Activated CD4-positive, alpha-beta T cell treated with anti-CD3 and anti-CD28 coated beads, Interleukin-2, Interleukin-4, amounts not matched to agents 100 ng/mL and 50 ng/mL, durations not matched to agents 16 hours and 8 hours (primary cell): ENCODE results near the gene SNX5.

Experiments used
- DNase-seq: peaks from one replicate; pipeline ENCODE4 v3.0.0-alpha.2; 2020; ENCODE audit warnings: low spot score

The SNX5 gene

DNA sequence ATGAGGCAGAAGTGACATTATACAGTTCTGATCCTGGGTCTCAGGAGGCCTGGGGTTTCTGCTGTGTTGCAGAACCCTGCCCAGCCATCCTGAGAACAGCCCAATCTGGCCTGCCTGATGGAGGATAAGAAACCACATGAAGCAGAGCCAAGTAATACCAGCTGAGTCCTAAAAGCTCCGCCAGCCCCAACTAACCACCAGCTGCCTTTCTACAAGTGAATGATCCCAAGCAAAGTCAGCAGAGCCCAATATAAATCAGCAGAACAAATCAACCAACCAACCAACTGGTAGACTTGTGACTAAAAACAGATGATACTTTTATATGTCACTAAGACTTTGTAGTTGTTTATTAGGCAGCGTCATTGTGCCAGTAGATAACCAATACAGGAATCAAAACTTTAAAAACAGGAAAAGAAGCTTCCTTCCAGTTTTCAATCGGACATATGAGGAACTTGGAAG lies 52.1 kb downstream of the SNX5 start:
- no peak for DNase-seq

DNA sequence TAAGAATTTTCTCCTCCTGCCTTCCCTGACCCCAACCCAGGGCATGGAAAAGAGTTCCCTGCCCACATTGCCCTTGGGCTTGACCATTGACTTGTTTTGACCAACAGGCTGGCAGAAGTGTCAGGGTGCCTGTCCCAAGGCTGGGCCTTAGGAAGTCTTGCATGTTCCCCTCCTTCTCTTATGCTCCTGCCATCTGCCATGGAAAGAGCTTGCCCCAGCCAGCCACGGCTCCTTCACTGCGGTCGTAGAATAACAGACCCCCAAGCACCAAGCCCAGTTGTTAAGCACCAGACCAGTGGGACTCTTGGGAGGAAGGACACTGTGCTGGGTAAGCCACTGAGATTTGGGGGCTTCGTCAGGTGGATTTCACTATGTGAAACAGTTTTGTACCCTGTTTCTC lies 53.6 kb downstream of the SNX5 start:
- DNase-seq, result no peak

DNA sequence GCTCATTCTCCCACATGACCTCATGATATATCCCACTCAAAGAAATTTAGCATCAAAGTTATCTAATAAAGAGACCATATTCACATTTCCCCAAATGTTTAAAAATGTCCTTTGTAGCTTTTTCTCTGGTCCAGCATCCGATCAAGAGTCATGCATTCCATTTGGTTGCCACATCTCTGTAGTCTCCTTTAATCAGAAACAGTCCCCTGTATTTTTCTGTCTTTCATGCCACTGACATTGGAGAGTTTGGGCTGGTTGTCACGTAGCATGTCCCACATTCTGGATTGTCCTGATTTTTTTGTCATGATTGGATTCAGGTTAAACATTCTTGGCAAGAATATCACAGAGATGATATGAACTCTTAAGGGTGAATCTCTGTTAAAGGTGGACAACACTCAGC lies 55.7 kb downstream of the SNX5 start:
- DNase-seq, result no peak

DNA sequence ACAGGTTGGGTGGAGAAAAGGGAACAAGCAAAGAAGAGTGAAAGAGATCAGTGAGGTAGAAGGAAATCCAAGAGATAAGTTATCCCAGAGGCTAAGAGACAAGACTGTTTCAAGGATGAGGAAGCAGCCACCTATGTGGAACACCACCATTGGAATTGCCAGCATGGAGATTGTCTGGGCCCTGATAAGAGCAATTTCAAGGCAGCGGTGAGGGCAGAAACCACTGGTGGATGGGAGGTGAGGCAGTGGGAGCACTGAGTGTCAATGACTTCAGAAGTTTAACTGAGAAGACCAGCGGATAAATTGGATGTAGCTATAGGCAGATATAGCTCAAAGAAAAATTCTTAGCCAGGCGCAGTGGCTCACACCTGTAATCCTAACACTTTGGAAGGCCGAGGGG lies 56.7 kb downstream of the SNX5 start:
- no peak for DNase-seq

DNA sequence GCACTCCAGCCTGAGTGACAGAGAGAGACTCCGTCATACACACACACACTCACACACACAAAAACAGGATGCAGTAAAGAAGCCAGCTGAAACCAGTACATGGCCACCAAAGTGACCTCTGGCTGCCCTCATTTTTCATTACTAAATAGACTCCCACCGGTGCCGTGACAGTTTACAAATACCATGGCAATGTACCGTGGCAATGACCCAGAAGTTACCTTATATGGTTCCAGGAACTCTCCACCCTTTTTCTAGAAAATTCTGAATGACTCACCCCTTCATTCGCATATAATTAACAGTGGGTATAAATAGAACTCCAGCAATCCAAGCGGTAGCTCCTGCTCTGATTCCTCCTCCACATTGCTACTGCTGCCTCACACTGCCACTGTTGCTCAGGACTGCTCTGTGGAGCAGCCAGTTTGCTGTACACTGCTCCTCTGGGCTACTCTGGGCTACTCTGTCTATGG lies 57.7 kb downstream of the SNX5 start:
- no peak for DNase-seq

DNA sequence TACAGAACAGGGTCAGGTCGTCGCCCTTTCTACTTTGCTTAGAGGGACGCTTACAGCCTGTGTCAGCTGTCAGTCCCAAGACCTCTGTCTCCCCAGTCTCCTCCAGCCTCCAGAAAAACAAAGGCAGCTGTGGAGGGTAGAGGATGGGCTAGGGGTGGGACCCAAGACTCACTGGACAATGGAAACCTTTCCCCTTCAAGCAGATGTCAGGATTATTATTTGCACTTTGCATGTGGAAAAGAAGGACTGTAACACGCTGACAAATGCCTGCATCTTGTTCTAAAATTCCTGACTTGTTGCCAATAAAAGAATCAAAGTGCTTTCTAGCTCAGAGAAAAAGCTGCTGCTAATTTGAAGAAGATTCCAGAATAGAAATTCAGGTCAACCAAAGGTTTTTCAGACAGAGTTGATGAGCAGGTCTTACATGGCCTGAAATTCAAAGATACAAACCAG lies 58.7 kb downstream of the SNX5 start:
- DNase-seq, result no peak

DNA sequence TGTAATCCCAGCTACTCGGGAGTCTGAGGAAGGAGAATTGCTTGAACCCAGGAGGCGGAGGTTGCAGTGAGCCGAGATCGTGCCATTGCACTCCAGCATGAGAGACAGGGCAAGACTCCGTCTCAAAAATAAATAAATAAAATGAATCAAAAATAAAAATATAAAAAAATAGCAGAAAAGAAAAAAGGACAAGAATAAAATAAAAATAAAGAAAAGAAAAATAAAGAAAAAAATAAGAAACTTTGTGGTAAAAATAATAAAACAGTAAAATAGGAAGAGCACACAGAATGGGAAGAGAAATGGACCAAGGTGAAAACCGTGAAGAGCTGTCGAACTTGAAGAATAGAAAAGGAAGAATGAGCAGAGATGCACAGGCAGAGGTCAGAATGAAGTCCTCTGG lies 63.0 kb downstream of the SNX5 start:
- DNase-seq, result no peak

DNA sequence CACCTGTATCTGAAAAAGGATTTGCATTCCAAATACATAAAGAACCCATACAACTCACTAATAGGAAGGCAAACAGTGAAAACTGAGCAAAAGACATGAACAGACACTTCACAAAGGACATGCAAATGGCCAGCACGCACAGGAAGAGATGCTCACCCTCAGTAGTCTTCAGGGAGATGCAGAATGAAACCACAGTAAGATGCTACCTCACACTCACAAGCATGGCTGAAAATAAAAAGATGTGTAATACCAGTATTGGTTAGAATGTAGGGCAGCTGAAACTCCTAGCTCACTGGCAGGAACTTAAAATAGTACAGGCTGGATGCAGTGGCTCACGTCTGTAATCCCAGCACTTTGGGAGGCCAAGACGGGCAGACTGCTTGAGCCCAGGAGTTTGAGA lies 64.6 kb downstream of the SNX5 start:
- DNase-seq, result peak; percentile 41

DNA sequence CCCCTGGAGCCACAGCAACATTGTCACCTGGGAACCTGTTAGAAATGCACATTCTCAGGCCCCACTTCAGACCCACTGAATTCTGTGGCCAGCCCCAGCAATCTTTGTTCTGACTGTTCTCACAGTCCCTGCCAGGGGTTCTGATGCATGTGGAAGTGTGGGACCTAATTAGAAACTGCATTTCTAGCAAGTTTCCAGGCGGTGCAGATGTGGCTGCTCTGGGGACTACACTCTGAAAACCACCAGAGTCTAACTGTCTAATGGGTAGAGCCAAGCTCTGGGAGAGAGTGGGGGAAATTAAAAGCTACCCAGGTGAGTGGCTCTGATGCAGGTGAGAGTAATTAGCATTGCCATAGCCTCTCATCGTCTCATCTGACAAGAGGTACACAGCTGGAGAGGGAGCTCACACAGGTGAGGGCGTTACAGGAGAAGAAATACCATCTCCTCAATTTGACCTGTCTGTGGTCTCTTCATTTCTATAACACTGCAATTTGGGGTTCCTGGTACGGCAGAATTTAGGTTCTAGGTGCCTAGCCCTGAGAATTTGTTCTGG lies 66.0 kb downstream of the SNX5 start:
- no peak for DNase-seq

DNA sequence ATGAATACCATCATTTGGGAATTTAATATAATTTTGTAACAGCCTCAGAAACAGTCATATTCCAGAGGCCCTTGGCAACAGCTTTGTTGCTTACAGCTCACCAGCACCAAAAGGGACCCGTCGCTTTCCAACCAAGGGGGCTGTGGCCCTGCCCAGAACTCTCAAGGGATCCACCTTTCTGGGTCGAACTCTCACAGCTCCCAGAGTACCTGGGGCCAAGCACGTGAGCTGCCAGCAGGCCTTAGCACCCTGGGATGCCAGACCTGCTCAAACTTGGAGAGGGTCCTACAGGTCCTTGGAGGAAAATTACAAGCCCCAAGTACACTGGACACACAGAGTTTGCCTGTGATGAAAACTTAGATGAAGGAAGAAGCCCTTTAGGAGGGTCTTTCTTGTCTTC lies 66.6 kb downstream of the SNX5 start:
- DNase-seq, result no peak

DNA sequence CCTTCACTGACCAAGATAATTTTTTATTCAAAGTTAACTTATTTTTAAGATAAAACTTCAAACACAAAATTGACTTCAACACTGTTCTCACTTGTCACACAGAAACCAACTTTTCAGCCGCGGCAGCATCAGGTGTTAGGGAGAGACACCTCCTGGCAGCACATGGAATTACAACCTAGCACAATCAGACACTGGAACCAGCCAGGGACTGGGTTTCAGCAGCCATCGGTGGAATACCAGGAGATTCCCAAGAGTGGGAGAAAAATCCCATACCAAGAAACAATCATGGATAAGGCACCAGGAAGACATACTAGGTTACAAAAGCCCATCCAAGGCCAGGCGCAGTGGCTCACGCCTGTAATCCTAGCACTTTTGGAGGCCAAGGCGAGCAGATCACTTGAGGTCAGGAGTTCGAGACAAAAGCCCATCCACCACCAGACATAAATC lies 70.0 kb downstream of the SNX5 start:
- peak; percentile 68 for DNase-seq

DNA sequence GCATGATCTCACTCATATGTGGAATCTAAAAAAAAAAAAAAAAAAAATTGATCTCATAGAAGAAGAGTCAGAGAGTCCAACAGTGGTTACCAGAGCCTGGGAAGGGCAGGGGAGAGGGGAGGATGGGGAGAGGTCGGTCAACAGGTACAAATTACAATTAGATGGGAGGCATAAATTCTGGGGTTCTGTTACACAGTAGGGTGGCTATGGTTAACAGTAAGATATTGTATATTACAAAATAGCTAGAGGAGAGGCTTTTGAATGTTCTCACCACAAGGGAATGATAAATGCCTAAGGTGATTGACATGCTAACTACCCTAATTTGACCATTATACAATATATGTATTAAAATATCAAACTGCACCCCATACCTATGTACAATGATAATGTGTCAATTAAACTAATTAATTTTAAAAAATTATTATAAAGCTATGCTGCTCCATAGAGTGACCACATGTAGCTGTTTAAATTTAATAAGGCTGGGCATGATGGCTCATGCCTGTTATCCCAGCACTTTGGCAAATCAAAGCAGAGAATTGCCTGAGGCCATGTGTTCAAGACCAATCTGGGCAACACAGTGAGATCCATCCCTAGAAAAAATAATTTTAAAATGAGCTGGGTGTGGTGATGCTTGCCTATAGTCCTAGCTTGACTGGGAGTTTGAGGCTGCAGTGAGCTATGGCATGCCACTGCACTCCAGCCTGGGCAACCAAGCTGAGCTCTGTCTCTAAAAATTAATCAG lies 70.9 kb downstream of the SNX5 start:
- DNase-seq, result no peak

DNA sequence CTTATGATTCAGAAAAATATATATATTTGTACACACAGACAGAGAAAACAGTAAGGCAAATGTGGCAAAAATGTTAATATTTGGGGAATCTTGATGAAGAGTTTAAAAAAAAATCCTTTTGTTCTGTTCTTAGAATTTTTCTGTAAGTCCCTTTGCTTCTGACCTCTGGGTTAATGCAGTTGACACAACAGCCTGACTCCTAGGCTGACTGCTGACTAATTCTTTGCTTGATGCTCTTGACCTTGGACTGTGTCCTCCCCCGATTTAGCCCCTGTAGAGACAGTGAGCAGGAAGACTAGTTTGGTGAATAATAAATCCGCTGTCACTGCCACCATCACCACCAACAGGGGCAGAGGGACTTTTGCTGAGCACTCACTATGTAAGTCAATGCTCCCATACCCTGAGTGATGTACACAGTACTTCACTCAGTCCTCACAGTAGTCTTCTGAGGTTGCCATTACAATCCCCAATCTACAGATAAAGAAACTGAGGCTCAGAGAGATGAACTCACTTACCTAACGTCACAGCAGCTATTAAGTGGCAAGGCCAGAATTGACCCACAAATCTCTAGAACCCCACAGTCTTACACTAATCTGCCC lies 71.7 kb downstream of the SNX5 start:
- DNase-seq, result no peak

DNA sequence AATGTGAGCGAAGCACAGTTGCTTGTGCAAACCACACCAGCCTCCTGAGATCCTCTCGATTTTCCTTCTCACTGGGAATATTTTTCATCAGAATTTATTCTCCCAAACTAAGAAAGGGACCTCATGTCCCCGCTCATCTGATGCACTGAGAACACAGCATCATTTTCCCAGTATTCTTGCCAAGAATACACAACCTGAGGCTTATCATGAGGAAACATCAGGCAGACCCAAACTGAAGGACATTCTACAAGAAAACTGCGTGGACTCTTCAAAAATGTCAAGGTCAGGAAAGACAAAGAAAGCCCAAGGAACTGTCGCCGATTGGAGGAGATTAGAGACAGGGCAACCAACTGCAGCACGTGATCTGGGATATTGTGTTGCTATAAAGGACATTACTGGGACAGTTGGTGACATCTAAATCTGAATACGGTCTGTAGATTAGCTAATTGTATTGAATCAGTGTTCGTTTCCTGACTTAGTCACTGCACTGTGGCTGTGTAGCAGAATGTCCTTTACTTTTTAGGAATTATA lies 72.3 kb downstream of the SNX5 start:
- no peak for DNase-seq

DNA sequence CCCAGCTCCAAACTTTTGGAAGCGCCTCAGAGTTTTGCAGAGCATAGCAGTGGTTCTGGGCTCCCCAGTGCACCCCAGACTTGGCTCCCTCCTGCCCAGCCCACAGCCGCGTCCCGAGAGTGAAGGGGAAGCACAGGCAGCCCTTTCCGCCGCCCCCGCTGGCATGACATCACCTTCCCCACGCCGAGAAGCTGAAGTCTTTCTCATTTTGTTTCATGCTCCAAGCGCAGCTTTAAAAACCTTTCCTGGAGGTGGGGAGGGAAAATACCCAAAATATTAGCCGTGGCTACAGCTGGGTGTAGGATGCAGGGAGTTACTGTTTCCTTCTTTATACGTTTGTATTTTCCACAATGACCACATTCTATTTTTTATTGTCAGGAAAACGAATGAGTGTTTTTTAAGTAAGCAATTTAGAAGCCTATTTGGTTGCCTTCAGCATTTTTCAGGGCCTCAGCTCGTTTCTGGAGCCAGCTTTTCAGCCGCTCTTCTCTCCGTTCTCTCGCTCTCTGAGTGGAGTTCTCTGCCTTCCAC lies 72.9 kb downstream of the SNX5 start:
- DNase-seq, result peak; percentile 30

DNA sequence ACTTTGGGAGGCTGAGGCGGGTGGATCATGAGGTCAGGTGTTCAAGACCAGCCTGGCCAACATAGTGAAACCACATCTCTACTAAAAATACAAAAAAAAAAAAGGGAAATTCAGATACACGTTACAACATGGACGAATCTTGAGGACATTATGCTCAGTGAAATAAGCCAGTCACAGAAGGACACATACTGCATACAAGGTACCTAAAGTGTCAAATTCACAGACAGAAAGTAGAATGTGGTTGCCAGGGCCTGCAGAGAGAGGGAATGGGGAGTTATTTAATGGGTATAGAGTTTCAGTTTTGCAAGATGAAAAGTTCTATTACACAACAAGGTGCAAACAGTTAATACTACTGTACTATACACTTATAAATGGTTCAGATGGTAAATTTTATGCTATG lies 75.1 kb downstream of the SNX5 start:
- DNase-seq, result no peak

DNA sequence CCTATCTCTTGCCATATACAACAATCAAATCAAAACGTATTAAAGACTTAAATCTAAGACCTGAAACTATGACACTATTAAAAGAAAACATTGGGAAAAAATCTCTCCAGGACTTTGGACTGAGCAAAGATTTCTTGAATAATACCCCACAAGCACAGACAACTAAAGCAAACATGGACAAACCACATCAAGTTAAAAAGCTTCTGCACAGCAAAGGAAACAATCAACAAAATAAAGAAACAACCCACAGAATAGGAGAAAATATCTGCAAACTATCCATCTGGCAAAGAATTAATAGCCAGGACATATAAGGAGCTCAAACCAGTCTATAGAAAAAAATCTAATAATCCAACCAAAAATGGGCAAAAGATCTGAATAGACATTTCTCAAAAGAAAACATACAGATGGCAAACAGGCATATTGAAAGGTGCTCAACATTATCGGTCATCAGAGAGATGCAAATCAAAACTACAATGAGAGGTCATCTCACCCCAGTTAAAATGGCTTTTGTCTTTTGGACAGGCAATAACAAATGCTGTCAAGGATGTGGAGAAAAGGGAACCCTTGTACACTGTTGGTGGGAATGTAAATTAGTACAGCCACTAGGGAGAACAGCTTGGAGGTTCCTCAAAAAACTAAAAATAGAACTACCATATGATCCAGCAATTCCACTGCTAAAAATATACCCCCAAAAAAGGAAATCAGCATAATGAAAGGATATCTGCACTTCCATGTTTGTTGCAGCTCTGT lies 76.2 kb downstream of the SNX5 start:
- DNase-seq, result no peak
